Choroid plexus epithelial cell (primary cell): Measurements from ENCODE around the gene FRMD4A.
"Not testable (repeated sequence)": the region's sequence is repeated elsewhere in the genome, so short reads cannot be mapped to it uniquely, and the experiment has no call there.

Source experiments
- DNase-seq: peaks from one replicate; pipeline ENCODE4 v3.0.0-alpha.2; 2010; ENCODE audit warnings: low read depth
- H3K4me3 ChIP-seq: 2 replicates; pipeline ENCODE4 v1.5.1; 2011; ENCODE audit warnings: low read depth, mild to moderate bottlenecking, control low read depth, low read length, moderate library complexity
- CTCF ChIP-seq: conservative IDR thresholded peaks from 2 replicates; pipeline ENCODE4 v1.5.1; 2011; ENCODE audit warnings: low read depth, mild to moderate bottlenecking, control low read depth, inconsistent platforms, low read length, moderate library complexity

The FRMD4A gene

GRCh38 chr10:14056610-14057332 is 274.0 kb downstream of the FRMD4A start:
- DNase-seq, result peak; percentile 98
- no peak for TF ChIP-seq CTCF
- no peak overlapping the region for H3K4me3 ChIP-seq

- DNase-seq, result no peak
- TF ChIP-seq CTCF, result no peak
- no peak overlapping the region for H3K4me3 ChIP-seq
These were observed 277.8 kb downstream of the FRMD4A start for GRCh38 chr10:14052931-14053330.

GRCh38 chr10:14050598-14050997 is 280.1 kb downstream of the FRMD4A start:
- DNase-seq, result no peak
- TF ChIP-seq CTCF, result no peak
- H3K4me3 ChIP-seq, result no peak overlapping the region

GRCh38 chr10:14048930-14049613 is 281.7 kb downstream of the FRMD4A start:
- no peak overlapping the region for H3K4me3 ChIP-seq
- no peak for TF ChIP-seq CTCF

GRCh38 chr10:14047431-14047830 is 283.3 kb downstream of the FRMD4A start:
- no peak overlapping the region for H3K4me3 ChIP-seq
- no peak for TF ChIP-seq CTCF
- no peak for DNase-seq

More at GRCh38 chr10:14048930-14049613, 281.7 kb downstream of the FRMD4A start:
- peak; percentile 64 for DNase-seq

GRCh38 chr10:14042051-14042450 is 288.7 kb downstream of the FRMD4A start:
- not testable (repeated sequence) for H3K4me3 ChIP-seq, DNase-seq

GRCh38 chr10:14040787-14041631 is 289.7 kb downstream of the FRMD4A start:
- TF ChIP-seq CTCF, result no peak
- no peak overlapping the region for H3K4me3 ChIP-seq
- DNase-seq, result peak; percentile 18
